Smooth muscle cell (in vitro differentiated cells): ENCODE results near the gene PALMD. TPM values are rescaled to one million over a fixed set of nuclear protein-coding genes. Genes with fewer than 3 reads are reported as not detected.

Experiments
- DNase-seq: peaks from one replicate; lab custom pipeline; 2025; ENCODE audit not compliant: unreplicated experiment; lab: John Stamatoyannopoulos, UW
- H2AFZ ChIP-seq: fragments of 200-600 bp; sonication (generic); 2 replicates; pipeline ENCODE4 v1.6.0; 2016; ENCODE audit warnings: antibody characterized with exemption, low read depth, mild to moderate bottlenecking
- H3F3A ChIP-seq: fragments of 200-600 bp; sonication (generic); 2 replicates; pipeline ENCODE4 v1.6.0; 2017; ENCODE audit warnings: antibody characterized with exemption, low read depth
- H3K27ac ChIP-seq: fragments of 200-600 bp; sonication (generic); 2 replicates; pipeline ENCODE4 v1.5.1; 2016; ENCODE audit warnings: low read depth, mild to moderate bottlenecking
- H3K27me3 ChIP-seq: fragments of 200-600 bp; sonication (generic); 2 replicates; pipeline ENCODE4 v1.6.1; 2016; ENCODE audit warnings: low read depth, mild to moderate bottlenecking
- H3K36me3 ChIP-seq: fragments of 200-600 bp; sonication (generic); 2 replicates; pipeline ENCODE4 v1.5.1; 2016; ENCODE audit warnings: low read depth
- H3K4me1 ChIP-seq: fragments of 200-600 bp; sonication (generic); 2 replicates; pipeline ENCODE4 v1.5.1; 2016; ENCODE audit warnings: low read depth
- H3K4me2 ChIP-seq: fragments of 200-600 bp; sonication (generic); 2 replicates; pipeline ENCODE4 v1.6.0; 2016; ENCODE audit warnings: mild to moderate bottlenecking
- H3K4me3 ChIP-seq: fragments of 200-600 bp; sonication (generic); 2 replicates; pipeline ENCODE4 v1.5.1; 2016; ENCODE audit warnings: mild to moderate bottlenecking
- H3K79me2 ChIP-seq: fragments of 200-600 bp; sonication (generic); 2 replicates; pipeline ENCODE4 v1.6.0; 2016; ENCODE audit warnings: low read depth, mild to moderate bottlenecking
- H3K9ac ChIP-seq: fragments of 200-600 bp; sonication (generic); 2 replicates; pipeline ENCODE4 v1.6.0; 2016; ENCODE audit warnings: low read depth
- H3K9me3 ChIP-seq: fragments of 200-600 bp; sonication (generic); replicated peaks from 2 replicates; pipeline ENCODE4 v1.5.1; 2016; ENCODE audit warnings: low read depth
- H4K20me1 ChIP-seq: fragments of 200-600 bp; sonication (generic); 2 replicates; pipeline ENCODE4 v1.6.0; 2016; ENCODE audit warnings: low read depth
- CTCF ChIP-seq: fragments of 200-600 bp; sonication (generic); IDR thresholded peaks from 2 replicates; pipeline ENCODE4 v1.5.1; 2017; ENCODE audit warnings: borderline replicate concordance, mild to moderate bottlenecking, antibody characterized with exemption; ENCODE audit not compliant: insufficient read depth, poor library complexity, severe bottlenecking
- WGBS: methylation state at CpG from one replicate; pipeline ENCODE4 v1.1.7; 2016; ENCODE audit warnings: low lambda C conversion rate; 5-methylcytosine and 5-hydroxymethylcytosine counted together
- polyA plus RNA-seq: library from polyadenylated mRNA; unstranded; fragments of >200 nt; fragmentation: Nextera tagmentation; extraction: Ambion mirVana; gene quantifications from 2 replicates; pipeline ENCODE4 v1.2.1, GENCODE V29; 2016
- total RNA-seq: library from RNA; depleted of rRNA; stranded (reverse); fragments of >200 nt; gene quantifications from 2 replicates; pipeline ENCODE4 v1.2.3, GENCODE V29; 2014

PALMD gene
- total and polyA plus RNA-seq, 2 experiments from 2014 or later, result 1.1 to 1.2 TPM

DNA sequence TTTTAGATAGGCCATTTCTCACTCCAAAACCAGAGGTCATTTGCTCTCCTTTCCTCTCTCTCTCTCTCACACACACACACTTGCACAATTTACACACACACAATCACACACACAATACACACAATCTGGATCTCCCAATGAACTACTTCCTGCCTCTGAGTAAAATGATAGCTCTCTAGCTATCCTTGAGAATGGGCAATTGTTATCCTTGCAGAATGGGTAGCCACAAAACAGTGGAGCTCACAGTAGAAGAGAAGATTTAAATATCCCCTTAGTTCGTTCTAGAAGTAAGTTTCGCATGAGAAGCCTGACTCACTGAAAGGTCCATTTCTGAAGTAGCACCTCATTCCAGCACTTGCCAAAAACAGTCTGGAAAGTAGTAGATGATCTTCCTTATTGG lies 17.6 kb downstream of the PALMD start:
- no peaks in the 10 kb centered on the region for H3F3A ChIP-seq
- H4K20me1 ChIP-seq, result no peaks in the 10 kb centered on the region
- no peaks in the 10 kb centered on the region for H3K79me2 ChIP-seq
- H3K4me1 ChIP-seq, result peaks cover 9% of the 10 kb centered on the region
- no peak for TF ChIP-seq CTCF
- H3K4me2 ChIP-seq, result no peak overlapping the region
- H3K4me3 ChIP-seq, result no peak overlapping the region
- no peaks in the 10 kb centered on the region for H3K27me3 ChIP-seq
- H3K36me3 ChIP-seq, result no peaks in the 10 kb centered on the region
- no peak overlapping the region for H3K9ac ChIP-seq
- no peaks in the 10 kb centered on the region for H3K9me3 ChIP-seq
- DNase-seq, result no peak
- 84% methylated on average over 2 of the region's 2 CpGs for WGBS
- no peak overlapping the region for H3K27ac ChIP-seq
- H2AFZ ChIP-seq, result no peak overlapping the region

DNA sequence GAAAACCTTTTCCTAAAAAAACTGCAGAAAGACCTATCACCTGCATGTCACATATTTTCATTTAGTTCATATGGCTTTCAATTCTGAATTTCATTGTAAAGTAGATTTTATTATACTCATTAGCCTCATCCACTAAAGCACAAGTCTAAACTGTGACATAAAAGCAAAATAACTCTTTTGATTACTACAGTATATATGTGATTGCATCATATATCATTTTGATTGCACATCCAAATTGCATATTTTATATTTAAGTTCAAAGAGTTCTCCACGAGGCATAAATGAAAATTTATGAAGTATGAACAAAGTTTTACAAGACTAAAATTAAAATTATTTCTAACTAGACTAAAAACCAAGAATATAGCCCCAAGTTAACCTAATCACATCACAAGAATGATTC lies 19.3 kb downstream of the PALMD start:
- H3K27ac ChIP-seq, result no peak overlapping the region
- 95% methylated on average over 1 of the region's 1 CpG for WGBS

DNA sequence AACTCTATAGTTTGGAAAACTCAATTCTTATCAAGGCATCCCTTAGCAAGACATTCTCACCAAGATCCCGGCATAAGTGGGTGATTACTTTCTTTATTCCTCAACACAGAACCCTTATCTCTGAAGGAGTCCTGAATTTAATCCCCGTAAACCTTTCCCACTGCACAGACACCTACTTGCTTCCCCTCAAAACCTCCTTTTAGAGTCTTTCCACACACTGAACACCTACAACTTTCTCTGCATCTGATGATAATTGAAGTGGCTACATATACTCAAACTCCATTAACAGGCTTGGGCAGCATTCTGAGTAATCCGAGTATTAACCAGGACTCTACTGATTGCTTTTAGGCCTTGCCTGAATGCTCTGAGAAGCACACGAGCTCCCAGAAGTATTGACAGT lies 23.5 kb downstream of the PALMD start:
- H2AFZ ChIP-seq, result no peak overlapping the region
- WGBS, result 48% methylated on average over 4 of the region's 4 CpGs

More for the DNA sequence above, 19.3 kb downstream of the PALMD start:
- no peak for DNase-seq
- Histone ChIP-seq H3K9ac (no peak overlapping the region), H3K9me3 (no peaks in the 10 kb centered on the region), H3K79me2 (no peaks in the 10 kb centered on the region), H2AFZ (no peak overlapping the region), H4K20me1 (no peaks in the 10 kb centered on the region), H3K4me1 (peaks cover 9% of the 10 kb centered on the region), H3F3A (no peaks in the 10 kb centered on the region), H3K4me2 (no peak overlapping the region), H3K27me3 (no peaks in the 10 kb centered on the region), H3K4me3 (no peak overlapping the region), H3K36me3 (no peaks in the 10 kb centered on the region)
- TF ChIP-seq CTCF, result no peak

More for the DNA sequence above, 23.5 kb downstream of the PALMD start:
- no peak for TF ChIP-seq CTCF
- Histone ChIP-seq H3K4me1 (no peaks in the 10 kb centered on the region), H4K20me1 (no peaks in the 10 kb centered on the region), H3K4me2 (no peak overlapping the region), H3K27ac (no peak overlapping the region), H3K9ac (no peak overlapping the region), H3K9me3 (no peaks in the 10 kb centered on the region), H3K79me2 (no peaks in the 10 kb centered on the region), H3K27me3 (no peaks in the 10 kb centered on the region), H3K4me3 (no peak overlapping the region), H3K36me3 (no peaks in the 10 kb centered on the region), H3F3A (no peaks in the 10 kb centered on the region)
- DNase-seq, result no peak
